SU-DHL-6 (cell line): ENCODE measurements around the gene ZNF592.

Source experiments
- EZH2phosphoT487 ChIP-seq: fragments of 200-600 bp; sonication (generic), shearing (Covaris generic); conservative IDR thresholded peaks from 2 replicates; pipeline ENCODE4 v1.6.1; 2018; ENCODE audit warnings: mild to moderate bottlenecking, antibody characterized with exemption, low read length, moderate library complexity, mixed read lengths
- TF ChIP-seq, protein P1 (sequence below): fragments of 200-600 bp; sonication (generic); IDR thresholded peaks from one replicate; pipeline ENCODE4 v1.5.1; 2017; ENCODE audit warnings: antibody characterized with exemption, mild to moderate bottlenecking, low read length, moderate library complexity; ENCODE audit not compliant: insufficient read depth, poor library complexity, severe bottlenecking

DNA sequence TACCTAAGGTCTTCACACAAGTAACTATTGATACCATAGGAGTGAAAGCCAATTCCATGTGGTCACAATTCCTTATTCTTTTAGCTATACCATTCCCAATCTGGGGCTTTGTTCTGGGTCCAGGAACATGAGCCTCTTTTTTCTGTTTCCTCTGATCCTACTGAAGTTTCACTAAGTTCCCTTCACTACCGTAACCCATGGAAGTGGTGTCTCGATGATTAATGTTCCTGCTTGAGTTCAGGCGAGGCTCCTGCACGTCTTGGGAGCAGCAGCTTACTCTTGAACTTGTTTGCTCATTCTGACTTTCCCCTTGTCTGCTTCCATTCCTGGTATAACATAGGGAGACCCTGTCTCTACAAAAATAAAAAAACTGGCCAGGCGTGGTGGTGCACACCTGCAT is 23.6 kb downstream of the ZNF592 start:
- no peak for TF ChIP-seq EZH2phosphoT487
- TF ChIP-seq, protein P1, sequence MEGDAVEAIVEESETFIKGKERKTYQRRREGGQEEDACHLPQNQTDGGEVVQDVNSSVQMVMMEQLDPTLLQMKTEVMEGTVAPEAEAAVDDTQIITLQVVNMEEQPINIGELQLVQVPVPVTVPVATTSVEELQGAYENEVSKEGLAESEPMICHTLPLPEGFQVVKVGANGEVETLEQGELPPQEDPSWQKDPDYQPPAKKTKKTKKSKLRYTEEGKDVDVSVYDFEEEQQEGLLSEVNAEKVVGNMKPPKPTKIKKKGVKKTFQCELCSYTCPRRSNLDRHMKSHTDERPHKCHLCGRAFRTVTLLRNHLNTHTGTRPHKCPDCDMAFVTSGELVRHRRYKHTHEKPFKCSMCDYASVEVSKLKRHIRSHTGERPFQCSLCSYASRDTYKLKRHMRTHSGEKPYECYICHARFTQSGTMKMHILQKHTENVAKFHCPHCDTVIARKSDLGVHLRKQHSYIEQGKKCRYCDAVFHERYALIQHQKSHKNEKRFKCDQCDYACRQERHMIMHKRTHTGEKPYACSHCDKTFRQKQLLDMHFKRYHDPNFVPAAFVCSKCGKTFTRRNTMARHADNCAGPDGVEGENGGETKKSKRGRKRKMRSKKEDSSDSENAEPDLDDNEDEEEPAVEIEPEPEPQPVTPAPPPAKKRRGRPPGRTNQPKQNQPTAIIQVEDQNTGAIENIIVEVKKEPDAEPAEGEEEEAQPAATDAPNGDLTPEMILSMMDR, result no peak
